ENCODE measurements around the gene C1orf21.

The C1orf21 gene

DNA sequence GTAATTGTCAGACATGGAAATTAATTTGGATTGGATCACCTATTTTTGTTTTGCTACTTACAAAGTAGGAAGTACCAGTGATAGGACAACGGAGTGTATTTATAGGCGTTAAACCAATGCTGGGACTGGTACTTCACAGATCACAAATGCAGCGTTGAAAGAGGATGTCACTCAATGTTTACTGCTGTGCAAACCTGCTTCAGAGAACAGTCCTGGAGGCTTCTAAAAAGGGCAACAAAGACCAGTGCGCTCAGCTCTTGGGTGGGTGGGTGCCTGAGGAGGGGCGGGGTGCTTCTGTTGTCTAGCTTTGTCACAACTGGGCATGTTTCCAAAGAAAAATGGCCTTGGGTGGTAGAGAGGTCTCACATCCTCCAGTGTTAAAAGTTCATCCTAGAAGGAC, 2.1 kb downstream of the C1orf21 start:
- in situ Hi-C loops (cut with MboI; ENCODE audit: low pct_unique_long_range_greater_than_20kb, low sequenced_read_pairs, unreplicated experiment) = no loop called here
- DNase-seq (ENCODE audit: low spot score) = no peak
- TF ChIP-seq, protein P1, sequence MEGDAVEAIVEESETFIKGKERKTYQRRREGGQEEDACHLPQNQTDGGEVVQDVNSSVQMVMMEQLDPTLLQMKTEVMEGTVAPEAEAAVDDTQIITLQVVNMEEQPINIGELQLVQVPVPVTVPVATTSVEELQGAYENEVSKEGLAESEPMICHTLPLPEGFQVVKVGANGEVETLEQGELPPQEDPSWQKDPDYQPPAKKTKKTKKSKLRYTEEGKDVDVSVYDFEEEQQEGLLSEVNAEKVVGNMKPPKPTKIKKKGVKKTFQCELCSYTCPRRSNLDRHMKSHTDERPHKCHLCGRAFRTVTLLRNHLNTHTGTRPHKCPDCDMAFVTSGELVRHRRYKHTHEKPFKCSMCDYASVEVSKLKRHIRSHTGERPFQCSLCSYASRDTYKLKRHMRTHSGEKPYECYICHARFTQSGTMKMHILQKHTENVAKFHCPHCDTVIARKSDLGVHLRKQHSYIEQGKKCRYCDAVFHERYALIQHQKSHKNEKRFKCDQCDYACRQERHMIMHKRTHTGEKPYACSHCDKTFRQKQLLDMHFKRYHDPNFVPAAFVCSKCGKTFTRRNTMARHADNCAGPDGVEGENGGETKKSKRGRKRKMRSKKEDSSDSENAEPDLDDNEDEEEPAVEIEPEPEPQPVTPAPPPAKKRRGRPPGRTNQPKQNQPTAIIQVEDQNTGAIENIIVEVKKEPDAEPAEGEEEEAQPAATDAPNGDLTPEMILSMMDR (IDR thresholded peaks at IDR 0.05; ENCODE audit: extremely low read depth, insufficient read depth, missing control alignments) = no peak

DNA sequence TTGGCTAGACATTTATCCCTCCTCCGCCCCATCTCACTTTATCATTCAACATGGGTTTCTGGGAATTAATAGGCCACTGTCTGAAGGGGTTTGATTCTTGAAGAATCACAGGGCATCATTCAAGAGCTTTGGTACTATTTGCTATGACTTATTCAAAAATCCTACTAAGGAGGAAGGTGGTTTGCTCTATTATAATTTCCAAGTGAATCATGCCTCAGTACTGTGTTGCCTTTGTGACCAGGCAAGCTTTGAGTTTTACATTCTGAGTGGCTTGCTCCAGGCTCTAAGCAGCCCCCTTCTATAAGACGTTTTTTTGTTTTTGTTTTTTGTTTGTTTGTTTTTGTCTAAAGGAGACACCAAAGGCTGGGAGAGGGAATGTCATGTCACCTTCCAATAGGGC, 2.6 kb downstream of the C1orf21 start:
- DNase-seq (ENCODE audit: low spot score) = no peak
- in situ Hi-C loops (cut with MboI; ENCODE audit: low pct_unique_long_range_greater_than_20kb, low sequenced_read_pairs, unreplicated experiment) = no loop called here
- TF ChIP-seq, protein P1 (IDR thresholded peaks at IDR 0.05; ENCODE audit: extremely low read depth, insufficient read depth, missing control alignments) = no peak

GRCh38 chr1:184390889-184391288, 4.1 kb downstream of the C1orf21 start:
- DNase-seq (ENCODE audit: low spot score) = no peak
- TF ChIP-seq, protein P1 (IDR thresholded peaks at IDR 0.05; ENCODE audit: extremely low read depth, insufficient read depth, missing control alignments) = no peak
- in situ Hi-C loops (cut with MboI; ENCODE audit: low pct_unique_long_range_greater_than_20kb, low sequenced_read_pairs, unreplicated experiment) = no loop called here

GRCh38 chr1:184392067-184392466, 5.2 kb downstream of the C1orf21 start:
- TF ChIP-seq, protein P1 (IDR thresholded peaks at IDR 0.05; ENCODE audit: extremely low read depth, insufficient read depth, missing control alignments) = no peak
- in situ Hi-C loops (cut with MboI; ENCODE audit: low pct_unique_long_range_greater_than_20kb, low sequenced_read_pairs, unreplicated experiment) = no loop called here
- no peak for DNase-seq (ENCODE audit: low spot score)

DNA sequence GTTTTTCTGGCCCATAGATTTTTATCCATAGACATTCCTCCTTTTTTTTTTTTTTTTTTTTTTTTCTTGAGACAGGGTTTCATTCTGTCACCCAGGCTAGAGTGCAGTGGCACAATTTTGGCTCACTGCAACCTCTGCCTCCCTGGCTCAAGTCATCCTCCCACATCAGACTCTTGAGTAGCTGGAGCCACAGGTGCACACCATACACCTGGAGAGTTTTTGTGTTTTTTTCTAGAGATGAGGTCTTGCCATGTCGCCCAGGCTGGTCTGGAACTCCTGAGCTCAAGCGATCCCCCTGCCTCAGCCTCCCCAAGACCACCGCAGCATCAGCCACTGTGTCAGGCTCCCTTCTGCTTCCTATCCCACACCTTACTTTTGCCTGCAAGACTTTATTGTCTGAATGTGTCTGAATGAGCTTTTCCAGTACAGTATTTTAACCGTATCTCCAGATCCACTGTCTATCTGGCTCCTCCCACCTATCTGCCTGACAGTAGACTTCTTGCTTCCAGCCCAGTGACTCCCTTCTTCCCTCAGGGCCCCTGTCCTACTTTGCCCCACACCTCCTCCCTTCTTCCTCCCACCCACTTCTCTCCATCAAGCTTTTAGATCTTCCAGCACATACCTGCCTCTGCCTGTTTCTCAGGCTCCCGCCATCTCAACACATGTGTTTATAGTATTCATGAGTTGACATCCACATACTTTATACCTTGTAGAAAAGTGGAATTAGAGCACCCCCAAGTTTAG, 6.1 kb downstream of the C1orf21 start:
- in situ Hi-C loops (cut with MboI; ENCODE audit: low pct_unique_long_range_greater_than_20kb, low sequenced_read_pairs, unreplicated experiment) = no loop called here
- TF ChIP-seq, protein P1 (IDR thresholded peaks at IDR 0.05; ENCODE audit: extremely low read depth, insufficient read depth, missing control alignments) = no peak
- DNase-seq (ENCODE audit: low spot score) = no peak

DNA sequence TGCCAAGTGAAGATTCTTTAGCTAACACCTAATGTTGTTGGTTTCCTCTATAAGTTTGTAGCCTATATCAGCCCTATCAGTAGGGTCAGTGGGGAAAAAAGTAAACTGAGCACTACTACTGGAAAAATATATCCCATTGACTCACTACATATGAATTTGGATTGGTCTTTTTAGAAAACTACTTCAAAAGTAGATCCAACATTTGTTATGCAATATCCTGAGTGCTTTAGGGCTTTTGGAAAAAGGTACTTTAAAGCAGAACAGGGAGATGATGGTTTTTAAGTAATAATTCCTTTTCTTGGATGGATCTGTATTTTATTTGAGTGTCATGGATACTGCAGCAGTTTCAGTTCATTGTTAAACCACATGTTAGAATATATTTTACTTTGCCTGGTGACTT, 7.1 kb downstream of the C1orf21 start:
- TF ChIP-seq, protein P1 (IDR thresholded peaks at IDR 0.05; ENCODE audit: extremely low read depth, insufficient read depth, missing control alignments) = no peak
- DNase-seq (ENCODE audit: low spot score) = no peak
- in situ Hi-C loops (cut with MboI; ENCODE audit: low pct_unique_long_range_greater_than_20kb, low sequenced_read_pairs, unreplicated experiment) = no loop called here
